Activated CD4-positive, CD25-positive, alpha-beta regulatory T cell (primary cell): ENCODE results near the gene NAT8.
"Not testable (repeated sequence)": the region's sequence is repeated elsewhere in the genome, so short reads cannot be mapped to it uniquely, and the experiment has no call there.

Experiments
- DNase-seq, 4 experiments: peaks; one replicate each; lab custom pipeline; 2025; lab: John Stamatoyannopoulos, UW

NAT8 gene

GRCh38 chr2:73642338-73643018 is at the start of gene NAT8:
NAT8 (minus strand) TSS chr2:73642422; CDS start chr2:73641628, 794 bp downstream.
- DNase-seq = no peak

DNA sequence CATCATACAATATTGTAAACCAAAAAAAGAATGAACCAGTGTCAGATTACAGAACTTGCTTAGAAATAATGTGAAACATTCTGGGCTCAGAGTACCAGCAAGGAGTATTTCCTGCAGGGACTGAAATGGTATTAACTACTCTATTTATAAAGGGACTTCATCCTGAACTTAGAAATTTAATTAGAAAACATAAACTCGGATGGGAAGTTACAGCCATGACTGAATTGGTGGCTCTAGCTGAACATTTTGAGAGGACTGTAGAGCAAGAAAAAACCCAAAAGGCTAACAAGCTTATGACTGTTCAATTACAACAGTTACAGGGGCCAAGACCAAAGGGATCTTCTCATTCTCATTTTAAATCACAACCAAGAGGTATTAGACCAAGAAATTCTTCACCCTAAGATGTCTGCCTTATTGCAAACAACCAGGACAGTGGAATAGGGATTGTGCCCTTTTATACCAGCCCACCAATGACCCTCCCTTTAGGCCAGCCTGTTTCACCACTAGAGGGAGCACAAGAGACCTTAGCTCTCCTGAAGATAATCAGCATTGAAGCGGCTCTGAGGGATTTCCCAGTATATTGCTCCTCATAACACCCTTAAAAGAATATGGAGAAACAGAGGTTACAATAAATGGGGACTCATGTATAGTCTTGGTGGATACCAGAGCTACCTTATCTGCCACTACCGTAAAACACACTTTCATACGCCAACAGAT is 48.3 kb upstream of the NAT8 start:
- not testable (repeated sequence) for DNase-seq

- DNase-seq = not testable (repeated sequence)
These were observed 46.3 kb upstream of the NAT8 start for GRCh38 chr2:73688494-73688893.

DNA sequence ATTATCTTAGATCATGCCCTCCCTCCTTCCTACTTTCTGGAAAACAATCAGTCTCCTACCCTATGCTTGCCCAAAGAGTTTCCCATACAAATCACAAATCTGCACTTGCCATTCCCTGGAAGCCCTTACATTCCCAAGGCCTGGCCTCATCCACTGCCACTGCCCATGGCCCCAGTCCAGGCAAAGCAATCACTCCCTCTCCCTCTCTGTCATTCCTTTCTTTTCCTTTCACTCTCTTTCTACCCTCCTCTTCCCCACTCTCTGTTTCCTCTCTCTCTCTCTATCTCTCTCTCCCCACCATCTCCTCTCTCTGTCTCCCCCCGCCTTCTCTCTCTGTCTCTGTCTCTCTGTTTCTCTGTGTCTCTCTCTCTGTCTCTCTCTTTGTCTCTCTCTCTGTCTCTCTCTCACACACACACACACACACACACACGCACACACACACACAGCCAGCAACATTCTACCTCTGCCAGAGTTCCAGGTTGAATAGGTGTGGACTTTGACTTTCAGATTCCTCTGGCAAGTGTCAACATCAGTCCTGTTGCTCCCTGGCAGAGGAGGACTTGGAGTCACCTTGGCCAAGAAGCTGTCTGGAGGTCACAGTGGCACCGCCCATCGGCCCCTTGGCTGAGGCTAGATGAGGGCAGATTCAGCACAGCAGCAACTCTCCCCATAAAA is 43.7 kb upstream of the NAT8 start:
- no peak for DNase-seq

- not testable (repeated sequence) for DNase-seq
These were observed 42.7 kb upstream of the NAT8 start for GRCh38 chr2:73684905-73685304.

- DNase-seq = not testable (repeated sequence)
These were observed 42.1 kb upstream of the NAT8 start for GRCh38 chr2:73684325-73684724.

GRCh38 chr2:73679951-73680571 is 37.8 kb upstream of the NAT8 start:
- DNase-seq = not testable (repeated sequence)

- not testable (repeated sequence) for DNase-seq
These were observed 37.0 kb upstream of the NAT8 start for GRCh38 chr2:73679237-73679636.

- DNase-seq = not testable (repeated sequence)
These were observed 35.8 kb upstream of the NAT8 start for GRCh38 chr2:73678008-73678407.

DNA sequence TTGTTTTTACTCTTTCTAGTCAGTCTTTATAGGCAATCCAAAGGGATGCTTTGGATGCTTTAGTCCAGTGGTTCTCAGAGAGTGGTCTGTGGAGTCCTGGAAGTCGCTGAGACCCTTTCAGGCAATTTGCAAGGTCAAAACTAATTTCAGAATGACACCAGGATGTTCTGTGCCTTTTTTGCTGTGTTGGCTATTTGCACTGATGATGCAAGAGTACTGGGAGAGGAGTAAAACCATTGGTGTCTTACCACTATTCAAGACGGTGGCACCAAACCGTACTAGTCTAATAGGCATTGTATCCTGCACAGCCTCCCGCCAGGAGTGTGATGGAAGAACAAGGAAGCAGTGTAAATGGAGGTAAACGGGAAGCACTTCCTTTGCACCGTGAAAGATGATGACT is 34.0 kb upstream of the NAT8 start:
- not testable (repeated sequence) for DNase-seq

- not testable (repeated sequence) for DNase-seq
These were observed 32.5 kb upstream of the NAT8 start for GRCh38 chr2:73674696-73675157.

DNA sequence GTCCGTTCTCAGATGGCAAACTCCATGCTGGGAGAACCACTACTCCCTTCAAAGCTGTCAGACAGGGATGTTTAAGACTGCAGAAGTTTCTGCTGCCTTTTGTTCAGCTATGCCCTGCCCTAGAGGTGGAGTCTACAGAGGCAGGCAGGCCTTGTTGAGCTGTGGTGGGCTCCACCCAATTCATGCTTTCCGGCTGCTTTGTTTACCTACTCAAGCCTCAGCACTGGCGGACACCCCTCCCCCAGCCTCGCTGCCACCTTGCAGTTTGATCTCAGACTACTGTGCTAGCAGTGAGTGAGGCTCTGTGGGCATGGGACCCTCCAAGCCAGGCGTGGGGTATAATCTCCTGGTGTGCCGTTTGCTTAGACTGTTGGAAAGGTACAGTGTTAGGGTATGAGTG is 27.8 kb upstream of the NAT8 start:
- not testable (repeated sequence) for DNase-seq

- DNase-seq = not testable (repeated sequence)
These were observed 25.0 kb upstream of the NAT8 start for GRCh38 chr2:73667239-73667638.

DNA sequence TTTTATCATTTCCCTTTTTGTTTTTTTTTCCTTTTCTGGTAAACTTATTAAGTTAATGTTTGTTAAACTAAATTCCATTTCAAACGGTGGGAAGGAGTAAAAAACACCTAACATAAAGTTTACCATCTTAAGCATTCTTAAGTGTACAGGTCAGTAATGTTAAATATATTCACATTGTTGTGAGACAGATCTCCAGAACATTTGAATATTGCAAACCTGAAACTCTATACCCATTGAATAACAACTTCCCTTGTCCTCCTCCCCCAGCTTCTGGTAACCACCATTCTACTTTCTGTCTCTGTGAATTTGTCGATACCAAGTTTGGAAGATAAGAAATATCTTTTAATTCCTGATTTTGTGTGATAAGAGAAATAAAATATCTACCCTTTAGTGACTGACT is 12.0 kb upstream of the NAT8 start:
- no peak for DNase-seq

DNA sequence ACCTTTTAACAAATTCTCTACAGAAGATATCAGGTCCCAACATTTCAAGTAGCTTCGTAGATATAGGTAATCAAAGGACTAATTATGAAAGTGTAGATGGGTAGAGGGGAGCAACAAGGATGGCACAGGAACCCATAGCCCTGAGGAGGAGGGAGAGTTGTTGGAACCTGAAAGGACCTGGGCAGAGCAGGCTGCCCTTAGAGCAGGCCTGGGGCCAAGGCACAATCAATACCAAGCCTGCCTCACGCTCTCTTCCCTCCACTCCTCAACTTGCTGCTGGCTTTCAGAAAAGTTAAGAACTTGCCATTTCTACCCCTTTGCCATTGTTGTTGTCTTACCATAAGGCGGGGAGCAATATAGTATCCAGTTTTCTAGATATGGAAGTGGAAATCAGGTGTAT is 10.1 kb upstream of the NAT8 start:
- no peak for DNase-seq

DNA sequence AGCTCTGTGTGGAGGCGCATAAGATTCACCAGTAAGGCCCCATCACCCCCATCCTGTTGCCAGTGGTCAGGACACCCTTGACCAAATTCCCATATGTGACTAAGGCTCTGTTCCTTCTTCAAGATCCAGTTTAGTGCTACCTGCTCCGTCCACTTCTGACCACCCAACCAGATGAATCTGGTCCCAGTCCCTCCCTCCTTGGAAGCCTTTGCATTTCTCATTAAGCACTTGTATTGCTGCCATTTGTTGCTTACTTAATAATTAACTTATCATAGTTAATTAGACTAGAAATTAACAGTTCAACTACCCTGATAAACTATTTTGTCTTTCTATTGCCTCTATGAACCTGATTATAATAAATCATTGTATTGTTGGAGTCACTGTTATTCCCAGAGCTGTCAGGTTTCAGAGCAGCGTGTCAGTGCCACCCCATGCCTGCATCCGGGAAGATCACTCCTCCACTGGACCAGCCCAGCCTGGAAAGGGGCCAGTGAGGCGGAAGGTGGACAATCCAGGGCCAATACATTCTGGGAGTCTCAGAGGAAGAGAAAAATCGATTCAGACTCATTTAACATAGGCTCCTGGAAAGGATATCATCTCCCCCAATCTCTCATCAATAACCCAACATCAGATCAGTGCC is 9.5 kb upstream of the NAT8 start:
- no peak for DNase-seq

GRCh38 chr2:73647690-73648089 is 5.5 kb upstream of the NAT8 start:
- not testable (repeated sequence) for DNase-seq

GRCh38 chr2:73641767-73642062 is 507 bp downstream of the NAT8 start:
- no peak for DNase-seq

DNA sequence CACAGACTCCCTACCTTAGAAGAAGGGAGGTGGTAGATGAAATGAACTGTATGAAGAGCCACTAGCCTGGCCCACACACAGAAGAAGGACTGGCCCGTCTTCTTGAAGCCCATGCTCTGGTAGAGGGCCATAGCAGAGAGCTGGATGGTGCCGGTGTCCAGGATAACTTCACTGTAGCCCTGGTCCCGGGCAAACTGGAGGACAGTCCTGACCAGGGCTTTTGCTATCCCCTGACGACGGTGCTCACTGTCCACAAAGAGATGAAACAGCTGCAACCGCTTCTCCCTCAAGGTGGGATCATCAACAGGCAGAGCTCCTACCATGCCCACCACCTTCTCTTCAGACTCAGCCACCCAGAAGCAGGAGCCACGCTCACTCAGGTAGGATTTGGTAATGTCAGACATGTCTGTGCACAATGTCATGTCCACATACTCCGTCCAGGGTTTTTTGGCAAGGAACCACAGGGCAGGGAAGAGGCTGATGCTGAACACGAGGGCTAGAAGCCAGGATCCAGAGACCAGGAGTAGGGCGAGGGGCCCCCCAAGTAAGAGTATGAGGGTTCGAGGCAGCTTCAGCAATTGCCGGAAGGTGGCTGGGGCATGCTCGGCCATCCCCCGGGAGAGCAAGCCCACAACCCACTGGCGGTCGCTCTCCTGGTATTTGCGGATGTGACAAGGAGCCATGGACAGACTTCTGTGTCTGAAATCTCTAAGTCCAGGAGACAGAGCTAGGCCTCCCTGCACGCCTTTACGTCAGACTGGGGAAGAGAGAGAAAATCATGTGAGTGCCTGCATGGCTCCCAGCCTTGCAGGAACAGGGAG is 1.1 kb downstream of the NAT8 start:
- no peak for DNase-seq

GRCh38 chr2:73640511-73640911 is 1.7 kb downstream of the NAT8 start:
- no peak for DNase-seq

- DNase-seq = no peak
These were observed 3.8 kb downstream of the NAT8 start for GRCh38 chr2:73638429-73638828.
